Transverse colon (tissue), 4 donors: ENCODE data around the gene SH2D2A.

ENCODE experiments used
- CTCF ChIP-seq, 5 experiments: fragments of 200-600 bp in 3 of 5; fragments of 450-650 bp in 2 of 5; sonication (generic) in 3 of 5; IDR thresholded peaks; 1 replicate in 2 of 5; 2 replicates in 3 of 5; pipeline ENCODE4 v1.5.1; 2016 to 2017; ENCODE audit warnings: antibody characterized with exemption in 5 of 5, inconsistent platforms in 3 of 5, mild to moderate bottlenecking in 2 of 5, moderate library complexity in 1 of 5
- POLR2AphosphoS5 ChIP-seq, 3 donors: sonication (generic); formaldehyde crosslinking; IDR thresholded peaks; one replicate each; pipeline ENCODE4 v1.6.1; 2016; ENCODE audit warnings: antibody characterized with exemption in 3 of 3

GRCh38 chr1:156846643-156847042 is 30.0 kb upstream of the SH2D2A start:
- TF ChIP-seq CTCF (IDR thresholded peaks at IDR 0.05) (no peak), POLR2AphosphoS5 (IDR thresholded peaks at IDR 0.05) (no peak)
